Esophagus muscularis mucosa (tissue), 3 donors: ENCODE results near the gene ABCC6.

ENCODE experiments used
- CTCF ChIP-seq, 3 experiments: fragments of 200-600 bp in 2 of 3; fragments of 450-650 bp in 1 of 3; sonication (generic) in 2 of 3; IDR thresholded peaks; one replicate each; pipeline ENCODE4 v1.5.1; 2017 to 2019; ENCODE audit warnings: antibody characterized with exemption in 3 of 3, mild to moderate bottlenecking in 2 of 3, moderate library complexity in 1 of 3
- POLR2A ChIP-seq: fragments of 450-650 bp; IDR thresholded peaks from one replicate; pipeline ENCODE4 v1.6.1; 2017; ENCODE audit warnings: antibody characterized with exemption, moderate library complexity, mild to moderate bottlenecking, low read depth
- POLR2AphosphoS5 ChIP-seq, 2 donors: sonication (generic); formaldehyde crosslinking; IDR thresholded peaks; one replicate each; pipeline ENCODE4 v1.6.1; 2017; ENCODE audit warnings: antibody characterized with exemption in 2 of 2

DNA sequence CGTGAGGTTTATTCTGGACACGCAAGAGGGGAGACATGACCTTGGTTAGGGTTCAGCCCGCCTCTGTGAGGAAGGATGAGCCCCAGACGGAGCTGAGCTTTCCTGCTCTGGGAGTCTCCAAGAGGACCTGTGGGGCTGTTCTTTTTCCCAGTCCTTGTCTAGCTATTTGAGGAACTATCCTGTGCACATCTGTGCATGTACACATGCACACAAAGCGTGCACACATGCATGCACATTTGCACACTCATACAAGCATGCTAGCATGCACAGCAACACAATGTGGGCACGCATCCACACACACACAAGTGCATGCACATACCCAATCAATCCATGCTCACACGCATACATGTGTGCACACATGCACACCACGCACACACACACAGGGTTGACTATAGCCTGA is 40.4 kb downstream of the ABCC6 start:
- TF ChIP-seq CTCF (IDR thresholded peaks at IDR 0.05): no peak
- no peak for TF ChIP-seq POLR2A
- TF ChIP-seq POLR2AphosphoS5 (IDR thresholded peaks at IDR 0.05): no peak
